ENCODE measurements around the gene KCNK4. TPM values are rescaled to one million over a fixed set of nuclear protein-coding genes. Genes with fewer than 3 reads are reported as not detected.

KCNK4 gene
- total and polyA plus RNA-seq, 11 donors, result not detected

- H3K4me1 ChIP-seq, result peaks cover 0 to 25% (median 11%) of the 10 kb centered on the region in 12 donors
- H3K27me3 ChIP-seq, result no peaks in the 10 kb centered on the region
- DNase-seq (peak in 1 of 5 donors; percentile 37), ATAC-seq (no peak)
- 93 to 96% (median 94%) methylated on average over 13 to 15 of the region's 15 CpGs for WGBS, 4 donors
- no peaks in the 10 kb centered on the region for H3K9me3 ChIP-seq
- no peak overlapping the region for H3K27ac ChIP-seq
- no peak overlapping the region for H3K4me3 ChIP-seq
- H3K36me3 ChIP-seq, result peaks cover 0 to 41% (median 36%) of the 10 kb centered on the region in 9 donors
- no peak for TF ChIP-seq POLR2A (IDR thresholded peaks at IDR 0.05)
- TF ChIP-seq CTCF (IDR thresholded peaks at IDR 0.05), result no peak
- intact Hi-C loops (cut with DNase I), result loop anchor here in 1 of 10 donors (2.0 kb wide), 1 partner anchor 22 kb away; no protein-coding TSS in a partner anchor
Measured at GRCh38 chr11:64275031-64275800, 15.9 kb upstream of the KCNK4 start.

GRCh38 chr11:64275841-64276240 is 15.3 kb upstream of the KCNK4 start:
- DNase-seq (no peak), ATAC-seq (no peak)
- H3K4me3 ChIP-seq, result no peak overlapping the region
- WGBS, 4 donors, result 87 to 96% (median 89%) methylated on average over 2 of the region's 2 CpGs
- H3K4me1 ChIP-seq, result peaks cover 0 to 25% (median 11%) of the 10 kb centered on the region in 12 donors
- no peaks in the 10 kb centered on the region for H3K9me3 ChIP-seq
- peaks cover 0 to 43% (median 36%) of the 10 kb centered on the region in 9 donors for H3K36me3 ChIP-seq
- no peaks in the 10 kb centered on the region for H3K27me3 ChIP-seq
- no peak for TF ChIP-seq POLR2A (IDR thresholded peaks at IDR 0.05)
- TF ChIP-seq CTCF (IDR thresholded peaks at IDR 0.05), result no peak
- intact Hi-C loops (cut with DNase I), result loop anchor here in 1 of 10 donors (2.0 kb wide), 1 partner anchor 21 kb away; no protein-coding TSS in a partner anchor
- no peak overlapping the region for H3K27ac ChIP-seq

- ATAC-seq (no peak), DNase-seq (no peak)
- H3K9me3 ChIP-seq, result no peaks in the 10 kb centered on the region
- no peaks in the 10 kb centered on the region for H3K27me3 ChIP-seq
- peaks cover 0 to 29% (median 12%) of the 10 kb centered on the region in 12 donors for H3K4me1 ChIP-seq
- H3K27ac ChIP-seq, result no peak overlapping the region
- 77 to 86% (median 80%) methylated on average over 16 to 17 of the region's 17 CpGs for WGBS, 4 donors
- no peak overlapping the region for H3K4me3 ChIP-seq
- intact Hi-C loops (cut with DNase I), result no loop called here
- TF ChIP-seq CTCF (IDR thresholded peaks at IDR 0.05), result no peak
- no peak for TF ChIP-seq POLR2A (IDR thresholded peaks at IDR 0.05)
- peaks cover 0 to 52% (median 36%) of the 10 kb centered on the region in 9 donors for H3K36me3 ChIP-seq
Measured at GRCh38 chr11:64276653-64277431, 14.3 kb upstream of the KCNK4 start.
